ENCODE results near the gene KCTD10. TPM values are rescaled to one million over a fixed set of nuclear protein-coding genes. Genes with fewer than 3 reads are reported as not detected.

The KCTD10 gene
- total RNA-seq, 1 experiment from 2014 or later = 44.7 TPM

GRCh38 chr12:109475993-109476806 lies 900 bp downstream of the KCTD10 start:
- H3K27me3 Mint-ChIP-seq (ENCODE audit: low read depth) = no peaks in the 10 kb centered on the region
- H3K4me3 Mint-ChIP-seq = peak overlapping the region; percentile 94
- no peak for TF ChIP-seq ZNF121 (CRISPR knock-in tag; IDR thresholded peaks at IDR 0.05)
- TF ChIP-seq ATF2 (CRISPR knock-in tag; IDR thresholded peaks at IDR 0.05; ENCODE audit: borderline replicate concordance, low read depth) = no peak
- TF ChIP-seq ZBTB21 (CRISPR knock-in tag; IDR thresholded peaks at IDR 0.05; ENCODE audit: borderline replicate concordance) = no peak
- TF ChIP-seq E2F1 (CRISPR knock-in tag; IDR thresholded peaks at IDR 0.05) = no peak
- TF ChIP-seq PRDM15 (CRISPR knock-in tag; IDR thresholded peaks at IDR 0.05) = no peak
- TF ChIP-seq GTF2I (CRISPR knock-in tag; conservative IDR thresholded peaks at IDR 0.05) = no peak
- no peak for TF ChIP-seq HMGA2 (CRISPR knock-in tag; IDR thresholded peaks at IDR 0.05)
- no peak for TF ChIP-seq ESRRA (CRISPR knock-in tag; IDR thresholded peaks at IDR 0.05; ENCODE audit: borderline replicate concordance)
- no peak for TF ChIP-seq IRF1 (CRISPR knock-in tag; IDR thresholded peaks at IDR 0.05)
- no peak for TF ChIP-seq NR2C2 (CRISPR knock-in tag; IDR thresholded peaks at IDR 0.05)
- TF ChIP-seq PRRX2 (CRISPR knock-in tag; IDR thresholded peaks at IDR 0.05) = no peak
- TF ChIP-seq ERG (CRISPR knock-in tag; IDR thresholded peaks at IDR 0.05) = no peak
- TF ChIP-seq TCF7 (CRISPR knock-in tag; IDR thresholded peaks at IDR 0.05; ENCODE audit: low read depth) = no peak
- peak; percentile 7 for ATAC-seq
- ChIA-PET CTCF (interaction anchor here (1.0 to 6.7 kb wide), 6 partner anchors 14 to 91 kb away, joined by 3 to 44 read pairs (median 4); no protein-coding TSS in a partner anchor), POLR2A (interaction anchor here (1.1 to 1.8 kb wide), 3 partner anchors 13 to 18 kb away, joined by 3 to 14 read pairs (median 4); no protein-coding TSS in a partner anchor)
- DNase-seq (ENCODE audit: low spot score) = no peak
- H3K36me3 Mint-ChIP-seq = peaks cover 3% of the 10 kb centered on the region; the same call in 1 of the 2 replicates
- H3K27ac Mint-ChIP-seq = peak overlapping the region; percentile 94
- H3K4me1 Mint-ChIP-seq = peaks cover 30% of the 10 kb centered on the region
- H3K9me3 Mint-ChIP-seq = no peaks in the 10 kb centered on the region

- ATAC-seq (no peak), DNase-seq (ENCODE audit: low spot score) (no peak)
- Mint-ChIP-seq H3K4me3 (peak overlapping the region; percentile 94), H3K36me3 (peaks cover 4% of the 10 kb centered on the region; the same call in 1 of the 2 replicates), H3K27me3 (ENCODE audit: low read depth) (no peaks in the 10 kb centered on the region), H3K9me3 (no peaks in the 10 kb centered on the region), H3K27ac (no peak overlapping the region), H3K4me1 (peaks cover 30% of the 10 kb centered on the region)
- POLR2A ChIA-PET = interaction anchor here (1.2 kb wide), 1 partner anchor 12 kb away, joined by 3 read pairs; no protein-coding TSS in a partner anchor
- CTCF ChIA-PET = interaction anchor here (1.4 to 6.7 kb wide), 3 partner anchors 17 to 47 kb away, joined by 6 to 44 read pairs (median 8); no protein-coding TSS in a partner anchor
- TF ChIP-seq GRHL2 (CRISPR knock-in tag; IDR thresholded peaks at IDR 0.05; ENCODE audit: insufficient replicate concordance, severe bottlenecking) (no peak), AR (CRISPR knock-in tag; IDR thresholded peaks at IDR 0.05) (no peak), CREM (CRISPR knock-in tag; IDR thresholded peaks at IDR 0.05) (no peak), TP53 (CRISPR knock-in tag; IDR thresholded peaks at IDR 0.05) (no peak), ATF6 (CRISPR knock-in tag; IDR thresholded peaks at IDR 0.05) (no peak), NFATC4 (CRISPR knock-in tag; IDR thresholded peaks at IDR 0.05) (no peak)
Observed at GRCh38 chr12:109475121-109475520, 2.0 kb downstream of the KCTD10 start.
